PFSK-1 (cell line): Measurements from ENCODE around the gene LCT.

Experiments used
- FOXP2 ChIP-seq: optimal IDR thresholded peaks from 2 replicates; pipeline ENCODE3; 2011; ENCODE audit warnings: borderline replicate concordance, control low read depth, inconsistent platforms; ENCODE audit not compliant: insufficient read depth; ENCODE audit errors: extremely low read length, extremely low read depth
- POLR2AphosphoS5 ChIP-seq: IDR thresholded peaks from 2 replicates; pipeline ENCODE4 v1.6.1; 2012; ENCODE audit warnings: low read depth, mild to moderate bottlenecking, control low read depth, low read length, moderate library complexity
- SIN3A ChIP-seq: IDR thresholded peaks from 2 replicates; pipeline ENCODE4 v1.6.1; 2012; ENCODE audit warnings: mild to moderate bottlenecking, low read length, moderate library complexity, borderline replicate concordance; ENCODE audit not compliant: insufficient read depth
- TAF1 ChIP-seq: IDR thresholded peaks from 2 replicates; pipeline ENCODE4 v1.6.1; 2012; ENCODE audit warnings: low read length, control low read depth, borderline replicate concordance; ENCODE audit not compliant: insufficient read depth
- TF ChIP-seq, protein P1 (sequence below), 2 experiments: IDR thresholded peaks; 2 replicates each; pipeline versions ENCODE4 v1.6.1 to v1.8.0; 2011 to 2012; ENCODE audit warnings: low read depth in 2 of 2, low read length in 2 of 2, control low read depth in 1 of 2, inconsistent platforms in 1 of 2, mild to moderate bottlenecking in 1 of 2, moderate library complexity in 1 of 2; ENCODE audit not compliant: insufficient read depth in 1 of 2

Gene LCT

DNA sequence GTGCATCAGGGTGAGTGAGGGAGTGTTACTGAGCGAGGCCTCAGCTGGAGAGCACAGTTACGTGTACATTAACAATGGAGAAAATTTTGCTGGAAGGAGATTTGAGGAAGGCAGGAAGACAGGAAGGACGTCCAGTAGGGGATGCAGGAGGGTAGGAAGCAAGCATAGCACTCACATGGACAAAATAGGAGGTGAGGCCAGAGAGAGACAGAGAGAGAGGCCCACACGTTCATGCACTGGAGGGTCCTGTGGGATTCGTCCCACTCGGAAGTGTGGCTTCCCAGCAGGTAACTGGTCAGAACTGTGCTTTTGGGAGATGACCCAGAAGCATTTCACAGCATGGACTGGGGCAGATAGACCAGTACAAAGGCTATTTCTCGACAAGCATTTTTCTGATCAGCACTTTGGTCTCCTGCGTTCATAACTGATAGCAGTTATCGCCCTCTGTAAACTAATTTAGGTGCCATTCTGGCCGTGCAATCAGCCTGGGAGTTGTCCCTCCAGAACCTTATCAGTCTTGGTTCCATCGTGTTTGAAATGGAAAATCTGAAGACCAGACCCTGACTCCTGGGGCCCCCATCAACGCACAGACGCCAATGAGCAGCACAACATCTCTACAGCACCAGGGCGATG, 5.7 kb downstream of the LCT start:
- no peak for TF ChIP-seq SIN3A

DNA sequence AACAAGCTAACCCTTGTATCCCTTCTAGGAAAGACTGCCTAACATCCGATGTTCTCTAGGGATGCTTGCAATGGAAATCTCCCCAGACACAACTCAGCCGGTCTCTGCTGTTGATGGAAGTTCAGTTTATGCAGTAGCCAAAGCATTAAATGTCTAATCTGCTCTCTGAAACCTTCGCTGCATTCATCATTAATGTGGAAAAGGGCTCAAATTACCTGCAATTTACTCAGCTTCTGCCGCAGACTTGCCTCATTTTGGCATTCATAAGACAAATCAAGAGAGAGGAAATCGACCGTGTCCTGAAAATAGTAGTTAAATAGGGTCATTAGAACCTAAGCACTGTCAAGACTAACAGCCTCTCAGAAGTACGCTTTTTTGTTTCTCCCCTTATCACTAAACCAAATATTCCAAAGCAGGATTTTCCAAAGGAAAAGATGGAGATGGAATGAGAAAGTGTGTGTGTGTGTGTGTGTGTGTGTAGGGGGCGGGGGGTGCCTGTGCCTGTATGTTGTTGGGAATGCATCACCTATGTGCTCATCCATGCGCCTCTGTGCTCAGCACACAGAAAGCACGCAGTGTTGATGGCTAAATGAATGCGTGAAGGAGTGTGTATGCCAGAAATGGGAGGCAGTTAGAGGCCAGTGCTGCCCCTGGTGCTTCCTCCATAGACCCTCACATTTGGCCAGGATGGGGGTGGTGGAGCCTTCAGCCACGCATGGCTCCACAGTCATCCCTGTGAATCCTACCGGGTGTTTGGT, 7.4 kb downstream of the LCT start:
- no peak for TF ChIP-seq TAF1
- TF ChIP-seq, protein P1, sequence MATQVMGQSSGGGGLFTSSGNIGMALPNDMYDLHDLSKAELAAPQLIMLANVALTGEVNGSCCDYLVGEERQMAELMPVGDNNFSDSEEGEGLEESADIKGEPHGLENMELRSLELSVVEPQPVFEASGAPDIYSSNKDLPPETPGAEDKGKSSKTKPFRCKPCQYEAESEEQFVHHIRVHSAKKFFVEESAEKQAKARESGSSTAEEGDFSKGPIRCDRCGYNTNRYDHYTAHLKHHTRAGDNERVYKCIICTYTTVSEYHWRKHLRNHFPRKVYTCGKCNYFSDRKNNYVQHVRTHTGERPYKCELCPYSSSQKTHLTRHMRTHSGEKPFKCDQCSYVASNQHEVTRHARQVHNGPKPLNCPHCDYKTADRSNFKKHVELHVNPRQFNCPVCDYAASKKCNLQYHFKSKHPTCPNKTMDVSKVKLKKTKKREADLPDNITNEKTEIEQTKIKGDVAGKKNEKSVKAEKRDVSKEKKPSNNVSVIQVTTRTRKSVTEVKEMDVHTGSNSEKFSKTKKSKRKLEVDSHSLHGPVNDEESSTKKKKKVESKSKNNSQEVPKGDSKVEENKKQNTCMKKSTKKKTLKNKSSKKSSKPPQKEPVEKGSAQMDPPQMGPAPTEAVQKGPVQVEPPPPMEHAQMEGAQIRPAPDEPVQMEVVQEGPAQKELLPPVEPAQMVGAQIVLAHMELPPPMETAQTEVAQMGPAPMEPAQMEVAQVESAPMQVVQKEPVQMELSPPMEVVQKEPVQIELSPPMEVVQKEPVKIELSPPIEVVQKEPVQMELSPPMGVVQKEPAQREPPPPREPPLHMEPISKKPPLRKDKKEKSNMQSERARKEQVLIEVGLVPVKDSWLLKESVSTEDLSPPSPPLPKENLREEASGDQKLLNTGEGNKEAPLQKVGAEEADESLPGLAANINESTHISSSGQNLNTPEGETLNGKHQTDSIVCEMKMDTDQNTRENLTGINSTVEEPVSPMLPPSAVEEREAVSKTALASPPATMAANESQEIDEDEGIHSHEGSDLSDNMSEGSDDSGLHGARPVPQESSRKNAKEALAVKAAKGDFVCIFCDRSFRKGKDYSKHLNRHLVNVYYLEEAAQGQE (IDR thresholded peaks at IDR 0.05; ENCODE audit: insufficient read depth in 1 of 2, low read depth in 2 of 2, low read length in 2 of 2) = no peak
- TF ChIP-seq SIN3A = no peak
- no peak for TF ChIP-seq FOXP2
- TF ChIP-seq POLR2AphosphoS5 = no peak

DNA sequence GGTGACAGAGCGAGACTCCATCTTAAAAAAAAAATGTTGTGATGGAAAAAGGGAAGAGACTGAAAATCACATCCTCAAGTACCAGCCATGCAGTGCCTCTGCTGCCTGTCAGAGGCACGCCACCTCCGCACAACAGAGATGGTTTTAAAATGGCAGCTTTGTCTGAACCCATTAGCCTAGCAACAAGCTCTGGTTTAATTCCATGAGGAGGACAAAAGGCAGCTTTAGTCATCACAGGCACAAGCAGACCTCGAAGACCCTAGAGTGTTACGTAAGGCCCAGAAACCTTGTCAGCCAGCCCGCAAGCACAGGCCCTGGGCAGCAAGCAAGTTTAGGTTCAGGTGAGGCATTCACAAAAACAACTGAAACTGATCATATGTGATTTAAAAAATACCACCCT, 10.4 kb downstream of the LCT start:
- TF ChIP-seq TAF1 (no peak), FOXP2 (no peak), POLR2AphosphoS5 (no peak), SIN3A (no peak)
- TF ChIP-seq, protein P1 (IDR thresholded peaks at IDR 0.05; ENCODE audit: insufficient read depth in 1 of 2, low read depth in 2 of 2, low read length in 2 of 2) = no peak

DNA sequence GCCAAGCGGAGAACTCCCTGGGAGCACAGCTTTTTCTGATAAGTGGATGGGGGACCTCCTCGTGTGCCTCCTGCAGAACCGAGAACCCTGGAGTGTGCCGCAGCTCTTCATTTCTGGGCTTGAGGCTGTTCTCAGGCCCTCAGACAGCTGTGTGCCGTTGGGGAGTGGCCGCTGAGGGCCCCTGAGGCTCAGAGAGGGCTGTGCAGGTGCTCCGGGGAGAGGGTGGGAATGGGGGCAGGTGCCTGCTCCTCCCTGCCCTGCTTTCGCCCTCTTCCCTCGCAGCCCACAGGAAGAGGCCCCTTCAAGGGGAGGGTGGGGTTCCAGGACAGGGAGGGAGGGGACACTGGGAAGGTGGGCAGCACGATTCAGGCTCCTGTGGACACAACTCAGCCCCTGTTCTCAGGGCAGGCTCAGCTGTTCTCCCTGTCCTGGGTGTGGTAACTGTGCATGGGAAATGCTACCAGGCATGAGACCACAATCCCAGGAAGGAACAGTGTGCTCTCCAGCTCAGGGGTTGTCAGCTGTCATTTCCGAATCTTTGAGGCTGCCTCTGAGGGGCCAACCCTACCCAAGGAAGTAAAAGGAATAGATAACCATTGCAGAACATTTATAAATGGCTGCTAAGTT, 11.3 kb downstream of the LCT start:
- TF ChIP-seq, protein P1 (IDR thresholded peaks at IDR 0.05; ENCODE audit: insufficient read depth in 1 of 2, low read depth in 2 of 2, low read length in 2 of 2) = no peak
- TF ChIP-seq POLR2AphosphoS5 = no peak
- TF ChIP-seq SIN3A = no peak
- no peak for TF ChIP-seq FOXP2
- TF ChIP-seq TAF1 = no peak

DNA sequence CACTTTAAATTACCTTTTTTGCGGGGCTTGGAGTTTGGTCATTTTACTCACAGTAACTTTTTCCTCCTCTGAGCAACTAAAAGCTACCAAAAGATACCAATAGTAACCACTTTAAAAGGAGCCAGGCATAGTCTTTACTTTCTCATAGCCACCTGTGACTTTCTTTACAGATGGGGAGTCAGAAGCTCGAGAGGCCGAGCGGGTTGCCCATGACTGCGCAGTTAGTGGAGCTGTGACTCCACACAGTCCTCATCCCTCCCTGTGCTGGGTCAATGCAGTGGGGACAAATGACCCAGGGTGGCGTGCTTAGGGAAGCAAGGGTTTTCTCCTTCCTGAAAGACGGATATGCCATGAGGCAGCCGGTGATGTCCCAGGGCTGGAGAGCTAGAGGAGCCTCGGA, 11.9 kb downstream of the LCT start:
- TF ChIP-seq TAF1 (no peak), POLR2AphosphoS5 (no peak), SIN3A (no peak), FOXP2 (no peak)

DNA sequence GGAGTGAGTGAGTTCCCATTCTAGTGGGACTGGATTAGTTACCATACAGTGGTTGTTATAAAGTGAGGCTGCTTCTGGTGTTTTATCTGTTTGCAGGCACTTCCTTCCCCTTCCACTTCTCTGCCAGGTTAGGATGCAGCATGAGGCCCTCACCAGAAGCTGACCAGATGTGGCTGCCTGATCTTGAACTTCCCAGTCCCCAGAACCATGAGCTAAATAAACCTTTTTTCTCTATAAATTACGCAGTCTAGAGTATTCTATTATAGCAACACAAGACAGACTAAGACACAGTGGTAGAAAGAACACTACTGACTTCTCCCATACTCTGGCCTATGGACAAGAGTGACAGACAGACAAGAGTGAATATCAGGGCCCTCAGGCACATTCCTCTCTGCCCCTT, 14.1 kb downstream of the LCT start:
- no peak for TF ChIP-seq SIN3A
- no peak for TF ChIP-seq POLR2AphosphoS5
- TF ChIP-seq FOXP2 = no peak
- TF ChIP-seq, protein P1 (IDR thresholded peaks at IDR 0.05; ENCODE audit: insufficient read depth in 1 of 2, low read depth in 2 of 2, low read length in 2 of 2) = no peak
- no peak for TF ChIP-seq TAF1
